ENCODE measurements around the gene CTNNBIP1. TPM values are rescaled to one million over a fixed set of nuclear protein-coding genes. Genes with fewer than 3 reads are reported as not detected.

Gene CTNNBIP1
- total RNA-seq, 2 donors from 2014 or later, result 25.7 to 30.9 TPM

Other genes starting within 250 kb of the CTNNBIP1 start
- gene CLSTN1, start 86.3 kb downstream of the CTNNBIP1 start, total RNA-seq, result 100 to 1,000 TPM; 235 to 251 TPM
- gene LZIC, start 33.1 kb upstream of the CTNNBIP1 start, total RNA-seq, result 10 to 100 TPM; 45.9 to 49.6 TPM
- 10 to 100 TPM; 23.3 to 25.5 TPM for gene NMNAT1, start 33.2 kb upstream of the CTNNBIP1 start, total RNA-seq
- gene RBP7, start 87.0 kb upstream of the CTNNBIP1 start, total RNA-seq, result 1 to 10 TPM; 2.1 to 2.4 TPM
- gene UBE4B, start 122.7 kb upstream of the CTNNBIP1 start, total RNA-seq, result 10 to 100 TPM; 32.3 to 36.5 TPM